ENCODE measurements around the gene TRPM5. TPM values are rescaled to one million over a fixed set of nuclear protein-coding genes. Genes with fewer than 3 reads are reported as not detected.
A peak's percentile ranks its signal among the peaks of the same experiment; 100 is the strongest.

The TRPM5 gene
- total and polyA plus RNA-seq, 7 donors, result 0.60 to 2.8 TPM; not detected in 5

- Histone ChIP-seq H3K4me1 (peaks cover 0 to 19% (median 12%) of the 10 kb centered on the region in 4 donors), H3K9me3 (no peaks in the 10 kb centered on the region), H3K27me3 (peaks cover 0 to 5% (median 0%) of the 10 kb centered on the region in 3 donors), H3K27ac (peak overlapping the region in 2 of 4 donors; percentile 47 to 63), H3K4me3 (no peak overlapping the region), H3K36me3 (no peaks in the 10 kb centered on the region)
- TF ChIP-seq, protein P1, sequence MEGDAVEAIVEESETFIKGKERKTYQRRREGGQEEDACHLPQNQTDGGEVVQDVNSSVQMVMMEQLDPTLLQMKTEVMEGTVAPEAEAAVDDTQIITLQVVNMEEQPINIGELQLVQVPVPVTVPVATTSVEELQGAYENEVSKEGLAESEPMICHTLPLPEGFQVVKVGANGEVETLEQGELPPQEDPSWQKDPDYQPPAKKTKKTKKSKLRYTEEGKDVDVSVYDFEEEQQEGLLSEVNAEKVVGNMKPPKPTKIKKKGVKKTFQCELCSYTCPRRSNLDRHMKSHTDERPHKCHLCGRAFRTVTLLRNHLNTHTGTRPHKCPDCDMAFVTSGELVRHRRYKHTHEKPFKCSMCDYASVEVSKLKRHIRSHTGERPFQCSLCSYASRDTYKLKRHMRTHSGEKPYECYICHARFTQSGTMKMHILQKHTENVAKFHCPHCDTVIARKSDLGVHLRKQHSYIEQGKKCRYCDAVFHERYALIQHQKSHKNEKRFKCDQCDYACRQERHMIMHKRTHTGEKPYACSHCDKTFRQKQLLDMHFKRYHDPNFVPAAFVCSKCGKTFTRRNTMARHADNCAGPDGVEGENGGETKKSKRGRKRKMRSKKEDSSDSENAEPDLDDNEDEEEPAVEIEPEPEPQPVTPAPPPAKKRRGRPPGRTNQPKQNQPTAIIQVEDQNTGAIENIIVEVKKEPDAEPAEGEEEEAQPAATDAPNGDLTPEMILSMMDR (IDR thresholded peaks at IDR 0.05), result peak; percentile 94 to 96 (median 96)
- no peak for TF ChIP-seq EP300 (IDR thresholded peaks at IDR 0.05)
- DNase-seq, result peak; percentile 87
- WGBS, 2 donors, result 8 to 30% methylated on average over 44 of the region's 44 CpGs
- intact Hi-C loops (cut with DNase I), result loop anchor here (1.0 to 5.0 kb wide), 4 partner anchors 44 to 472 kb away; partner anchors contain the start of gene CD81
Observed at GRCh38 chr11:2420502-2421225, 23.6 kb downstream of the TRPM5 start.

DNA sequence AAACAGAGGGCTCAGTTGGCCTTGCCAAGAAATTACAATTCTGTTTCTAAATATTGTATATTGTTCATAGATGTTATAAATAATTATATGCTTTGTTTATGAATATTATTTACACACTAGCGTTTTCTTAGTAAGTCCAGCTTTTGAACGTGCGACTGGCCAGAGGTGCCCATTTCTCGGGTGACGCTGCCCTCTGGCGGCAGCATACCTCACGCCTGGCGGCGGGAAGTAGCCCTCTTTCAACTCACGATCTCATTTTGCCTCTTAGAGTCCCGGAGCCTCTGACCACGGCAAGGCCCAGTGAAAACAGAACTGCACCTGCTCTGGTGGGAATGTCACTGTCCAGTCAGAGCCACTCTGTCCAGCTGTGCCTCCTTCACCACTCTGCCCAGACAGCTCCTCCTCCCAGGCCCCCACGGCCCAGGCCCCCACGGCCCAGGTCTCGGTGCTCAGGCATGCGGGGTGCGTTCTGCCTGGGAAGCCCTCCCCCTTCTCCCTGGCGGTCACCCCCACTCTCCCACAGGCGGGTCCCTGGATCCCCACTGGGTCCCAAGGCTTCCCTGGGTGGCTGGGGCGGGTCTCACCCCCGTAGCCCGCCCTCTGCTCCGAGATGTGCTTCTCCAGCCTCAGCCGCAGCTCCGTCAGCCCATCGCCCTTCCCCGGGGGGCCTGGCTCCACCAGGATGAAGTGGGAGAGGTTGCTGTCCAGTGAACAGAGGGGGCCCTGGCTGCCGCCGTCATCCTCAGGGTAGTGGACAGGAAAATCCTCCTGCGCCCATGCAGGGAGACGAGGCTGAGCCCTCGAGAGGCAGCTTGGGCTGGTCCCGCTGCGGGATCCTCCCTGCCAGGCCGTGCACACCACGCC lies 24.4 kb downstream of the TRPM5 start:
- DNase-seq, result peak; percentile 89
- intact Hi-C loops (cut with DNase I), result loop anchor here (1.0 to 5.0 kb wide), 4 partner anchors 43 to 472 kb away; partner anchors contain the start of gene CD81
- TF ChIP-seq, protein P1 (IDR thresholded peaks at IDR 0.05), result peak; percentile 67 to 86 (median 82)
- no peak for TF ChIP-seq POLR2A (IDR thresholded peaks at IDR 0.05)
- Histone ChIP-seq H3K9me3 (no peaks in the 10 kb centered on the region), H3K4me1 (peaks cover 0 to 19% (median 12%) of the 10 kb centered on the region in 4 donors), H3K4me3 (no peak overlapping the region), H3K27ac (peak overlapping the region in 3 of 4 donors; percentile 17 to 63 (median 47)), H3K27me3 (peaks cover 0 to 5% (median 0%) of the 10 kb centered on the region in 3 donors), H3K36me3 (no peaks in the 10 kb centered on the region)
- 13 to 54% methylated on average over 36 of the region's 36 CpGs for WGBS, 2 donors

GRCh38 chr11:2418693-2419360 lies 25.5 kb downstream of the TRPM5 start:
- Histone ChIP-seq H3K36me3 (no peaks in the 10 kb centered on the region), H3K4me1 (peaks cover 0 to 19% (median 12%) of the 10 kb centered on the region in 4 donors), H3K4me3 (no peak overlapping the region), H3K9me3 (no peaks in the 10 kb centered on the region), H3K27ac (no peak overlapping the region), H3K27me3 (peaks cover 0 to 5% (median 0%) of the 10 kb centered on the region in 3 donors)
- no peak for TF ChIP-seq EP300 (IDR thresholded peaks at IDR 0.05)
- no peak for TF ChIP-seq POLR2AphosphoS5 (IDR thresholded peaks at IDR 0.05)
- TF ChIP-seq POLR2A (IDR thresholded peaks at IDR 0.05), result no peak
- TF ChIP-seq, protein P1 (IDR thresholded peaks at IDR 0.05), result no peak
- WGBS, 2 donors, result 46 to 74% methylated on average over 21 of the region's 21 CpGs
- no peak for DNase-seq
- intact Hi-C loops (cut with DNase I), result no loop called here

DNA sequence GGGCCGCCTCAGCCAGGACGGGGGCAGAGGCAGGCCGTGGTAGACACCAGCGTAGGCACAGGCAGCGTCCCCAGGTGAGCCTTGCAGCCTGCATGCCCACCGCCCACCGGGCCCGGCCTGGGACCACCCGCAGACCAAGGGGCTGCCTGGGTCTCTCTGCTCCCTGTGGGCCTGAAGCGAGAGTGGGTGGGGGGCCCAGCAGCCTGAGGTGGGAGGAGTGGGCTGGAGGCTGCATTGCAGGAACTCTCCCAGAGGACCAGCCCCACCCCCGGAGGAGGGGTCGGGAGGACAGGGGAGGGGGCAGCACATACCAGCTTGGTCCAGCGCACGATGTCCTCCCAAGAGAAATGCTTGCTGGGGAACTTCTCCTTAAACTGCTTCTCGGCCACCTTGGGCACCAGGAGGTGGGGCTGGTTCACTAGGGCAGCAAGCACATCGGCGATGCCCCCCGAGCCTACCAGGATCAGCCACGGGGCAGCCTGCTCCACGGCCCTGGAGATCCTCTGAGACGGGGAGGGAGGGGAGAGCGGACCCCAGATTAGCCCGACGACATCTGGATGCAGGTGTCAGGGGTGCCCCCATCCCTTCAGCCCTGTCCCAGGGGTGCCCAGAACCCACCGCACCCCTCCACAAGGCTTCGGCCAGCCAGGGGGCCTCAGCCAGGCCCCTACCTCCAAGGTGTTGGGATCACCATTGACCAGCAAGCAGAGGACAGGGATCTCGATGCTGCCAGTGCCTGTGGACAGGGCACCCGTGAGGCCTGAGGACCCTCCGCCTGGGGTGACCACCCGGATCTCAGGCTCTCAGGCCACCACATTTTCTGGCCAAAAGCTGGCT lies 26.2 kb downstream of the TRPM5 start:
- no peak overlapping the region for H3K27ac ChIP-seq
- DNase-seq, result no peak
- H3K9me3 ChIP-seq, result no peaks in the 10 kb centered on the region
- no peak overlapping the region for H3K4me3 ChIP-seq
- 70 to 83% methylated on average over 30 of the region's 30 CpGs for whole genome bisulfite sequencing, 2 donors
- intact Hi-C loops (cut with DNase I), result no loop called here
- TF ChIP-seq, protein P1 (IDR thresholded peaks at IDR 0.05), result no peak
- TF ChIP-seq POLR2AphosphoS5 (IDR thresholded peaks at IDR 0.05), result no peak
- no peak for TF ChIP-seq POLR2A (IDR thresholded peaks at IDR 0.05)
- no peak for TF ChIP-seq EP300 (IDR thresholded peaks at IDR 0.05)
- peaks cover 0 to 5% (median 0%) of the 10 kb centered on the region in 3 donors for H3K27me3 ChIP-seq
- no peaks in the 10 kb centered on the region for H3K36me3 ChIP-seq
- H3K4me1 ChIP-seq, result peaks cover 0 to 19% (median 12%) of the 10 kb centered on the region in 4 donors

Data from sigmoid colon (tissue), 7 donors.